GM08714 (cell line): ENCODE results near the gene CAVIN1.
A peak's percentile ranks its signal among the peaks of the same experiment; 100 is the strongest.
"Not testable (repeated sequence)": the region's sequence is repeated elsewhere in the genome, so short reads cannot be mapped to it uniquely, and the experiment has no call there.

Source experiments
- H3K4me3 ChIP-seq: fragments of 200-500 bp; sonication (Bioruptor generic); 2 replicates; pipeline ENCODE4 v1.5.1; 2014; ENCODE audit warnings: mild to moderate bottlenecking, low read length, inconsistent platforms
- ZNF274 ChIP-seq: IDR thresholded peaks from 2 replicates; pipeline ENCODE4 v1.6.1; 2012; ENCODE audit warnings: mild to moderate bottlenecking, low read depth, low read length

CAVIN1 gene

GRCh38 chr17:42402117-42402516, 20.9 kb downstream of the CAVIN1 start:
- no peak for TF ChIP-seq ZNF274
- no peak overlapping the region for H3K4me3 ChIP-seq

- not testable (repeated sequence) for H3K4me3 ChIP-seq
Observed at GRCh38 chr17:42400844-42401375, 22.1 kb downstream of the CAVIN1 start.

- TF ChIP-seq ZNF274 = no peak
- H3K4me3 ChIP-seq = no peak overlapping the region
Observed at GRCh38 chr17:42399948-42400843, 22.9 kb downstream of the CAVIN1 start.

- no peak overlapping the region for H3K4me3 ChIP-seq
- TF ChIP-seq ZNF274 = no peak
Observed at GRCh38 chr17:42399121-42399520, 23.9 kb downstream of the CAVIN1 start.

GRCh38 chr17:42395601-42396000, 27.5 kb downstream of the CAVIN1 start:
- H3K4me3 ChIP-seq = not testable (repeated sequence)

- no peak for TF ChIP-seq ZNF274
- H3K4me3 ChIP-seq = no peak overlapping the region
Observed at GRCh38 chr17:42394838-42395237, 28.2 kb downstream of the CAVIN1 start.

GRCh38 chr17:42392692-42393415, 30.2 kb downstream of the CAVIN1 start:
- TF ChIP-seq ZNF274 = no peak
- no peak overlapping the region for H3K4me3 ChIP-seq

- not testable (repeated sequence) for H3K4me3 ChIP-seq
Observed at GRCh38 chr17:42391439-42391838, 31.6 kb downstream of the CAVIN1 start.

- TF ChIP-seq ZNF274 = no peak
Observed at GRCh38 chr17:42389899-42390298, 33.2 kb downstream of the CAVIN1 start.

GRCh38 chr17:42389135-42389417, 34.0 kb downstream of the CAVIN1 start:
- TF ChIP-seq ZNF274 = no peak
- peak overlapping the region; percentile 70; the same call in 1 of the 2 replicates for H3K4me3 ChIP-seq

More at GRCh38 chr17:42389899-42390298, 33.2 kb downstream of the CAVIN1 start:
- no peak overlapping the region for H3K4me3 ChIP-seq

- H3K4me3 ChIP-seq = peak within 1 kb of the TSS; percentile 94
- no peak for TF ChIP-seq ZNF274
Observed at GRCh38 chr17:42388381-42389134, 34.5 kb downstream of the CAVIN1 start, which contains the start of gene STAT3. Gene STAT3, minus strand, starts transcription at chr17:42388442. Its CDS starts 39,926 bp downstream, at chr17:42348516.

- no peak for TF ChIP-seq ZNF274
- peak overlapping the region; percentile 94 for H3K4me3 ChIP-seq
Observed at GRCh38 chr17:42387661-42388380, 35.2 kb downstream of the CAVIN1 start.

- peak overlapping the region; percentile 94 for H3K4me3 ChIP-seq
- TF ChIP-seq ZNF274 = no peak
Observed at GRCh38 chr17:42386777-42387657, 36.0 kb downstream of the CAVIN1 start.
